ENCODE data around the gene KNSTRN. TPM values are rescaled to one million over a fixed set of nuclear protein-coding genes. Genes with fewer than 3 reads are reported as not detected.

The KNSTRN gene
- total RNA-seq, 1 experiment from 2014 or later: 90.3 TPM

Other genes starting within 250 kb of the KNSTRN start
- 55.5 and 56.2 TPM in 2 replicates for gene BUB1B, start 221.7 kb upstream of the KNSTRN start, total RNA-seq (2014; rRNA removed; shearing (Covaris generic))
- gene PAK6, start 143.7 kb upstream of the KNSTRN start, total RNA-seq (2014; rRNA removed; shearing (Covaris generic)): 2.4 TPM in 1 of 2 replicates, not detected in the other
- gene ANKRD63, start 99.7 kb upstream of the KNSTRN start, total RNA-seq (2014; rRNA removed; shearing (Covaris generic)): 0.37 TPM in 1 of 2 replicates, not detected in the other
- 1.6 and 2.4 TPM in 2 replicates for gene PLCB2, start 74.8 kb upstream of the KNSTRN start, total RNA-seq (2014; rRNA removed; shearing (Covaris generic))
- 13.0 and 15.7 TPM in 2 replicates for gene INAFM2, start 59.0 kb upstream of the KNSTRN start, total RNA-seq (2014; rRNA removed; shearing (Covaris generic))
- 1.3 and 4.6 TPM in 2 replicates for gene CCDC9B, start 41.8 kb upstream of the KNSTRN start, total RNA-seq (2014; rRNA removed; shearing (Covaris generic))
- gene PHGR1, start 31.7 kb upstream of the KNSTRN start, total RNA-seq (2014; rRNA removed; shearing (Covaris generic)): not detected in 2 replicates
- 0.14 and 0.27 TPM in 2 replicates for gene DISP2, start 24.5 kb upstream of the KNSTRN start, total RNA-seq (2014; rRNA removed; shearing (Covaris generic))
- 9.1 and 13.6 TPM in 2 replicates for gene IVD, start 23.1 kb downstream of the KNSTRN start, total RNA-seq (2014; rRNA removed; shearing (Covaris generic))
- 5.3 and 6.0 TPM in 2 replicates for gene BAHD1, start 58.2 kb downstream of the KNSTRN start, total RNA-seq (2014; rRNA removed; shearing (Covaris generic))
- 31.6 and 34.6 TPM in 2 replicates for gene CHST14, start 88.3 kb downstream of the KNSTRN start, total RNA-seq (2014; rRNA removed; shearing (Covaris generic))
- gene CCDC32, start 182.3 kb downstream of the KNSTRN start, total RNA-seq (2014; rRNA removed; shearing (Covaris generic)): 22.9 and 33.5 TPM in 2 replicates
- 13.6 and 18.2 TPM in 2 replicates for gene RPUSD2, start 186.6 kb downstream of the KNSTRN start, total RNA-seq (2014; rRNA removed; shearing (Covaris generic))
- gene KNL1, start 211.5 kb downstream of the KNSTRN start, total RNA-seq (2014; rRNA removed; shearing (Covaris generic)): 18.3 and 18.8 TPM in 2 replicates

All from H4 (cell line).